Upper lobe of left lung (tissue), 6 donors: ENCODE results near the gene DIP2C. TPM values are rescaled to one million over a fixed set of nuclear protein-coding genes. Genes with fewer than 3 reads are reported as not detected.

Source experiments
- ATAC-seq, 2 donors: fragments of 200-7000 bp; cut with Tn5 transposase; one replicate each; pipeline ENCODE4 v1.9.1; 2022; ENCODE audit warnings: mild to moderate bottlenecking in 2 of 2, moderate library complexity in 2 of 2; ENCODE audit not compliant: low FRiP score in 2 of 2
- DNase-seq, 2 donors: peaks; one replicate each; pipeline ENCODE4 v3.0.0-alpha.2; 2019 to 2020
- H3K27ac ChIP-seq, 4 donors: fragments of 200-600 bp; sonication (generic); one replicate each; pipeline ENCODE4 v1.5.1; 2016 to 2019
- H3K27me3 ChIP-seq, 4 donors: fragments of 200-600 bp; sonication (generic); one replicate each; pipeline ENCODE4 v1.5.1; 2017 to 2019
- H3K36me3 ChIP-seq, 4 donors: fragments of 200-600 bp; sonication (generic); one replicate each; pipeline ENCODE4 v1.5.1; 2016 to 2019
- H3K4me1 ChIP-seq, 4 donors: fragments of 200-600 bp; sonication (generic); one replicate each; pipeline ENCODE4 v1.5.1; 2018 to 2019
- H3K4me3 ChIP-seq, 4 donors: fragments of 200-600 bp; sonication (generic); one replicate each; pipeline ENCODE4 v1.5.1; 2017 to 2019; ENCODE audit warnings: mild to moderate bottlenecking in 2 of 4, moderate library complexity in 1 of 4
- H3K9me3 ChIP-seq, 4 donors: fragments of 200-600 bp; sonication (generic); one replicate each; pipeline ENCODE4 v1.5.1; 2018 to 2019
- CTCF ChIP-seq, 6 experiments: fragments of 450-650 bp in 4 of 6; fragments of 200-600 bp in 2 of 6; sonication (generic) in 2 of 6; IDR thresholded peaks; one replicate each; pipeline ENCODE4 v1.5.1; 2016 to 2019; ENCODE audit warnings: antibody characterized with exemption in 6 of 6
- EP300 ChIP-seq, 4 donors: sonication (generic); formaldehyde crosslinking; IDR thresholded peaks; one replicate each; pipeline ENCODE4 v1.5.1; 2017; ENCODE audit warnings: antibody characterized with exemption in 4 of 4, control low read depth in 2 of 4
- POLR2A ChIP-seq, 4 donors: fragments of 450-650 bp; IDR thresholded peaks; one replicate each; pipeline ENCODE4 v1.5.1; 2016 to 2017; ENCODE audit warnings: antibody characterized with exemption in 4 of 4, mild to moderate bottlenecking in 2 of 4
- POLR2AphosphoS5 ChIP-seq, 2 donors: sonication (generic); formaldehyde crosslinking; IDR thresholded peaks; one replicate each; pipeline ENCODE4 v1.5.1; 2017; ENCODE audit warnings: antibody characterized with exemption in 2 of 2
- WGBS, 2 donors: methylation state at CpG; one replicate each; pipeline ENCODE4 v1.1.5; 2017 to 2018; 5-methylcytosine and 5-hydroxymethylcytosine counted together
- total RNA-seq, 6 donors: library from RNA; depleted of rRNA in 4 of 6; stranded (reverse); fragments of >200 nt in 4 of 6; gene quantifications; one replicate each; pipeline versions ENCODE4 v1.1.0 to v1.2.1, GENCODE V29; 2016 to 2021
- donor health status: DM: no; HTN: no; CAD: no; lungs with moderate emphysema.
- donor health status: DM: no; HTN: yes; CAD: no; lungs with severe emphysema.

DIP2C gene
- total RNA-seq, 6 donors from 2014 or later, result 11.6 to 32.5 (median 14.7) TPM

DNA sequence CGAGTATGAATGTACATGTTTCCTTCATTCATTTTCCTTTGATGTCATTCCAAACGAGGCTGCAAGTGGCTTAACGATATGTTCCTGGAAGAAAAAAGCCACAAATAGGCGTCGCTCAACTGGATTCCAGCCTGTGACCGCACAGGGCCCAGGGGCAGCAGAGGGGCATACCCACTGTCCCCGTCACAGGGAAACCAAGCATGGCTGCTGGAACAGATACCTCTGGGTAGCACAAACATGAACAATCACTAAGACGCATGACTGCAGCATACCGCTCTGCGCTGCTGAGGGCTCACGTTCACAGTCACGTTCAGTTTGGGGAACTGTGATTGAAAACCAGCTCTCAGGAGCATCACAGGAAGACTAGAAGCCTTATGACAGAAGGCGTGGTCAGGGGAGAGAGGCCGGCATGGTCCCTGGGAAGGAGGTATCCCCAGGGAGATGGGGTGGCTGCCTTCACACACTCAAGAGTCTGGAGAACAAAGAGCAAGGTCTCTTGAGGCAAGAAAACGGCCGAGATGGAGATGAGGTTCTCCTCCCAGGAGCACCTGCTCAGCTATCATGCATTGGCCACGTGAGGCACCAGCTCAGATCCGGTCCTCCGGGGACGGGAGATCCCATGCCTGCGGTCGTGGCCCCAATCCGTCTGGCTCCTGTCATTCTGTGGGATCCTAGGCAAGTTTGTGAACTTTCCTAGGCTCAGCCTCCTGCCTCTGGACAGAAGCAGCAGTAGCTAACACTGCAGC is 213.6 kb downstream of the DIP2C start:
- Histone ChIP-seq H3K4me1 (peaks cover 0 to 3% (median 0%) of the 10 kb centered on the region in 4 donors), H3K27me3 (no peaks in the 10 kb centered on the region), H3K36me3 (peaks cover 0 to 8% (median 3%) of the 10 kb centered on the region in 4 donors), H3K9me3 (no peaks in the 10 kb centered on the region), H3K4me3 (no peak overlapping the region), H3K27ac (no peak overlapping the region)
- WGBS, 2 donors, result 79 to 82% methylated on average over 17 to 23 of the region's 23 CpGs
- DNase-seq, result no peak
- no peak for ATAC-seq
- no peak for TF ChIP-seq POLR2AphosphoS5 (IDR thresholded peaks at IDR 0.05)
- TF ChIP-seq POLR2A (IDR thresholded peaks at IDR 0.05), result no peak
- no peak for TF ChIP-seq EP300 (IDR thresholded peaks at IDR 0.05)
- TF ChIP-seq CTCF (IDR thresholded peaks at IDR 0.05), result no peak

GRCh38 chr10:474946-475345 is 214.5 kb downstream of the DIP2C start:
- WGBS, 2 donors, result 87 to 91% methylated on average over 9 of the region's 9 CpGs
- Histone ChIP-seq H3K4me1 (peaks cover 0 to 3% (median 0%) of the 10 kb centered on the region in 4 donors), H3K27me3 (no peaks in the 10 kb centered on the region), H3K4me3 (no peak overlapping the region), H3K36me3 (peaks cover 0 to 16% (median 4%) of the 10 kb centered on the region in 4 donors), H3K9me3 (no peaks in the 10 kb centered on the region), H3K27ac (no peak overlapping the region)
- DNase-seq (no peak), ATAC-seq (no peak)
- TF ChIP-seq CTCF (IDR thresholded peaks at IDR 0.05), result no peak
- TF ChIP-seq POLR2A (IDR thresholded peaks at IDR 0.05), result no peak
- TF ChIP-seq EP300 (IDR thresholded peaks at IDR 0.05), result no peak
- no peak for TF ChIP-seq POLR2AphosphoS5 (IDR thresholded peaks at IDR 0.05)

GRCh38 chr10:474406-474805 is 215.1 kb downstream of the DIP2C start:
- H3K27me3 ChIP-seq, result no peaks in the 10 kb centered on the region

DNA sequence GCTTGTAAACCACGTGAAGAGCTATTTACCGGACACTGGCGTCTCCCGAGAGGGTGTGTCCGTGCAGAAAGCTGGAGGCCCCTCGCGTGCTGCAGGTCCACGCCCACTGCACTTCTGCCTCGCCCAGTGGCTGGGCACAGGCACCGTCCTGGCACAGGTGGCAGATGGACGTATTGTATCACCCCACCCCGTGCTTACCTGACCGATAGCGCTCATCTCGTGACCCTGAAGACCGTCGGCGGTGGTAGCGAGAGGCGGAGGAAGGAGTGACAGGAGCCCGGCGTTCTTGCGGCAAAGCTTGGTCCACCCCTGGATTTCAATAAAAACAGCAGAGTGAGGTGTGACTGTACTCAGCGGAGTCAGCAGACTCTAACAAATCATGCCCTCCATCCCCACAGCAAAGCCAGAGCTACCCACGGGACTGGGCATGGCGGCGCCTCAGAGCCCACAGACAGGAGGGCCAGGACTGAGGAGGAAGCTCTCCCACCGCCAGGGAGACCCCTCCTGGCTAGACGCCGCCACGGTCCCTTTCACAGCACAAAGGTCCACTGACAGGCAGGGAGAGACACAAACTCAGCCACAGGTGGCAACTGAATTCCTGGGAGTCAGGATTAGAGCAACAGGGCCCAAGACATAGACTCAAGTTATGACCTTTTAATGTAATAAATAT is 217.1 kb downstream of the DIP2C start:
- 89 to 90% methylated on average over 29 to 31 of the region's 31 CpGs for WGBS, 2 donors
- ATAC-seq, result no peak

More at GRCh38 chr10:474406-474805, 215.1 kb downstream of the DIP2C start:
- Histone ChIP-seq H3K9me3 (no peaks in the 10 kb centered on the region), H3K4me3 (no peak overlapping the region), H3K36me3 (peaks cover 0 to 18% (median 4%) of the 10 kb centered on the region in 4 donors), H3K4me1 (peaks cover 0 to 3% (median 0%) of the 10 kb centered on the region in 4 donors), H3K27ac (no peak overlapping the region)
- WGBS, 2 donors, result 85 to 92% methylated on average over 12 of the region's 12 CpGs
- no peak for DNase-seq
- ATAC-seq, result no peak
- TF ChIP-seq POLR2A (IDR thresholded peaks at IDR 0.05), result no peak
- no peak for TF ChIP-seq EP300 (IDR thresholded peaks at IDR 0.05)
- no peak for TF ChIP-seq POLR2AphosphoS5 (IDR thresholded peaks at IDR 0.05)
- no peak for TF ChIP-seq CTCF (IDR thresholded peaks at IDR 0.05)

More for the DNA sequence above, 217.1 kb downstream of the DIP2C start:
- DNase-seq, result no peak
- TF ChIP-seq EP300 (IDR thresholded peaks at IDR 0.05) (no peak), CTCF (IDR thresholded peaks at IDR 0.05) (no peak), POLR2A (IDR thresholded peaks at IDR 0.05) (no peak), POLR2AphosphoS5 (IDR thresholded peaks at IDR 0.05) (no peak)
- Histone ChIP-seq H3K4me1 (no peaks in the 10 kb centered on the region), H3K27me3 (no peaks in the 10 kb centered on the region), H3K9me3 (no peaks in the 10 kb centered on the region), H3K27ac (no peak overlapping the region), H3K36me3 (peaks cover 0 to 18% (median 4%) of the 10 kb centered on the region in 4 donors), H3K4me3 (no peak overlapping the region)
